ENCODE results near the gene RERG.

The RERG gene

DNA sequence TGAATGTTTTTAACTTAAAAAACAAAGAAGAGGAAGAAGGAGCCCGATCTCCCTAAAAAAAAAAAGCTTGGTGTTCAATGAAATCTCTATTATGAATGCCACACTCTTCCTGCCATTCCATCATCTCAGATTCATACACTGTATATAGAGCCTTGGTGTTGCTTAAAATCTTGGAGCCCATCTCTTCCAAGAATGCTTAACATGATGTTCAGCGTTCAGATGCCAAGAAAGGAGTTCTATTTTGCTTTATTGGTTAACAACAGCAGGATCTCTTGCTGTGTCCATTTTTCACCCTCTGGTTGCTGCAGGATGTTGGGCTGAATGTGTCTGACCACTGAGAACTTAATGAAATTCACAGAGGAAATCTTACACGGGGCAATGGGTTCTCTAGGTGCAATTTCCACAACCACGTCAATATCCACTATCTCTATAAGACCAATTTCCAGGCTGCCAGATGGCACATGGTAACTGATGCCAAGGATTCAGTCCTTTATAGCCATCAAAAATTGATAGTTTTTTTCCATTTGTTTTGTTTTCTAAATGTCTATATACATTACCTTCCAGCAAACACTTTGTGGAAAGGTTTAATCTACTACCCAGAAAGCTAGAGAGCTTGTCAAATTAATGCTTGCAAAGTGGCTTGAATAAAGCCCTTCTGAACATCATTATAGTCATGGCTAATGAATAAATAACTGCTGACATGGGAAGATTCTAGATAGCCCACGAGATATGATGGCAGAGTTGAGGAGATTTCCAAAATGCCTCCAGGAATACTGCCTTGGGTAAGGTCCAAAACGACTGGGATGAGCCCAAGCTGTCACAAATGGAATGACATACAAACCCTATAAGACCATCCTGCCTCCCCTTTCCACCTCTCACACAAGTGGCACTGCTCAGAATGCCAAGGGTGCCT, 26.5 kb downstream of the RERG start:
- no peak for TF ChIP-seq CTCF (conservative IDR thresholded peaks at IDR 0.05; ENCODE audit: control insufficient read depth, insufficient read depth, low read depth, low read length)
- no peak for DNase-seq (ENCODE audit: low read depth)
- H3K4me3 ChIP-seq (ENCODE audit: control insufficient read depth, low read depth, low read length), result no peak overlapping the region

DNA sequence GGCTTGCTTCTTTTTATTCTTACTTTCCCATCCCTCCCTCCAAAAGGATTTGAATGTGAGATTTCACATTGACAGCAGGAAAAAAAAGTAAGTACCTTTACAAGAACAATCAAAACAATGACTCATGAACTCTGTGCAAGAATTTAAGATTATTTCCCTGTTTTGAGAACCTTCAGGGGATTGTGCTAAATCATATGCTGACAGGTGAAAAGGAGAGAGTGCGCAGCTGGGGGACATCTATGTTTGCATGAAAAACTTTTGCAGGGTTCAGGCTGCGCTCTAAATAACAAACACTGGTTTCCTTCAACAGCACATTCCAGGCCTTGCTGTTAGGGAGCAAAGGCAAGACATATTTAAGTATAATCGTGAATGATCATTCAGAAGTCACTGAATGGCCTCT, 27.3 kb downstream of the RERG start:
- TF ChIP-seq CTCF (conservative IDR thresholded peaks at IDR 0.05; ENCODE audit: control insufficient read depth, insufficient read depth, low read depth, low read length), result no peak
- DNase-seq (ENCODE audit: low read depth), result peak; percentile 40
- H3K4me3 ChIP-seq (ENCODE audit: control insufficient read depth, low read depth, low read length), result no peak overlapping the region

GRCh38 chr12:15192720-15193119, 28.5 kb downstream of the RERG start:
- no peak for TF ChIP-seq CTCF (conservative IDR thresholded peaks at IDR 0.05; ENCODE audit: control insufficient read depth, insufficient read depth, low read depth, low read length)
- no peak overlapping the region for H3K4me3 ChIP-seq (ENCODE audit: control insufficient read depth, low read depth, low read length)
- peak; percentile 65 for DNase-seq (ENCODE audit: low read depth)

- TF ChIP-seq CTCF (conservative IDR thresholded peaks at IDR 0.05; ENCODE audit: control insufficient read depth, insufficient read depth, low read depth, low read length), result no peak
- H3K4me3 ChIP-seq (ENCODE audit: control insufficient read depth, low read depth, low read length), result no peak overlapping the region
- no peak for DNase-seq (ENCODE audit: low read depth)
Measured at GRCh38 chr12:15188127-15188526, 33.1 kb downstream of the RERG start.

- DNase-seq (ENCODE audit: low read depth), result no peak
- H3K4me3 ChIP-seq (ENCODE audit: control insufficient read depth, low read depth, low read length), result no peak overlapping the region
- TF ChIP-seq CTCF (conservative IDR thresholded peaks at IDR 0.05; ENCODE audit: control insufficient read depth, insufficient read depth, low read depth, low read length), result no peak
Measured at GRCh38 chr12:15186597-15186996, 34.6 kb downstream of the RERG start.

GRCh38 chr12:15184484-15184883, 36.7 kb downstream of the RERG start:
- H3K4me3 ChIP-seq (ENCODE audit: control insufficient read depth, low read depth, low read length), result no peak overlapping the region
- DNase-seq (ENCODE audit: low read depth), result no peak
- no peak for TF ChIP-seq CTCF (conservative IDR thresholded peaks at IDR 0.05; ENCODE audit: control insufficient read depth, insufficient read depth, low read depth, low read length)
